ENCODE results near the gene ACOT11.

ACOT11 gene

GRCh38 chr1:54593571-54594160, 45.6 kb downstream of the ACOT11 start:
- DNase-seq, result no peak

- DNase-seq, result no peak
Observed at GRCh38 chr1:54594463-54594862, 46.4 kb downstream of the ACOT11 start.

- no peak for DNase-seq
Observed at GRCh38 chr1:54595956-54596498, 48.0 kb downstream of the ACOT11 start.

GRCh38 chr1:54596756-54597155, 48.7 kb downstream of the ACOT11 start:
- DNase-seq, result no peak

- DNase-seq, result no peak
Observed at GRCh38 chr1:54597455-54598030, 49.5 kb downstream of the ACOT11 start.

GRCh38 chr1:54599211-54599823, 51.3 kb downstream of the ACOT11 start:
- no peak for DNase-seq

- no peak for DNase-seq
Observed at GRCh38 chr1:54600947-54601721, 53.1 kb downstream of the ACOT11 start.

- DNase-seq, result no peak
Observed at GRCh38 chr1:54601730-54602129, 53.7 kb downstream of the ACOT11 start.

- no peak for DNase-seq
Observed at GRCh38 chr1:54602554-54602953, 54.5 kb downstream of the ACOT11 start.

GRCh38 chr1:54603241-54603640, 55.2 kb downstream of the ACOT11 start:
- DNase-seq, result no peak

- no peak for DNase-seq
Observed at GRCh38 chr1:54604051-54604450, 56.0 kb downstream of the ACOT11 start.

- DNase-seq, result peak; percentile 66
Observed at GRCh38 chr1:54604572-54605370, 56.7 kb downstream of the ACOT11 start.

GRCh38 chr1:54606096-54606989, 58.3 kb downstream of the ACOT11 start:
- DNase-seq, result peak; percentile 62

- no peak for DNase-seq
Observed at GRCh38 chr1:54606990-54607325, 58.9 kb downstream of the ACOT11 start.

- DNase-seq, result no peak
Observed at GRCh38 chr1:54607821-54608565, 60.0 kb downstream of the ACOT11 start.

- no peak for DNase-seq
Observed at GRCh38 chr1:54608566-54609230, 60.7 kb downstream of the ACOT11 start.

- no peak for DNase-seq
Observed at GRCh38 chr1:54609301-54609921, 61.4 kb downstream of the ACOT11 start.

GRCh38 chr1:54610048-54610447, 62.0 kb downstream of the ACOT11 start:
- DNase-seq, result no peak

- no peak for DNase-seq
Observed at GRCh38 chr1:54610601-54611580, 62.9 kb downstream of the ACOT11 start.

Data from COR-L47 (cell line).